ENCODE measurements around the gene CPNE5.

DNA sequence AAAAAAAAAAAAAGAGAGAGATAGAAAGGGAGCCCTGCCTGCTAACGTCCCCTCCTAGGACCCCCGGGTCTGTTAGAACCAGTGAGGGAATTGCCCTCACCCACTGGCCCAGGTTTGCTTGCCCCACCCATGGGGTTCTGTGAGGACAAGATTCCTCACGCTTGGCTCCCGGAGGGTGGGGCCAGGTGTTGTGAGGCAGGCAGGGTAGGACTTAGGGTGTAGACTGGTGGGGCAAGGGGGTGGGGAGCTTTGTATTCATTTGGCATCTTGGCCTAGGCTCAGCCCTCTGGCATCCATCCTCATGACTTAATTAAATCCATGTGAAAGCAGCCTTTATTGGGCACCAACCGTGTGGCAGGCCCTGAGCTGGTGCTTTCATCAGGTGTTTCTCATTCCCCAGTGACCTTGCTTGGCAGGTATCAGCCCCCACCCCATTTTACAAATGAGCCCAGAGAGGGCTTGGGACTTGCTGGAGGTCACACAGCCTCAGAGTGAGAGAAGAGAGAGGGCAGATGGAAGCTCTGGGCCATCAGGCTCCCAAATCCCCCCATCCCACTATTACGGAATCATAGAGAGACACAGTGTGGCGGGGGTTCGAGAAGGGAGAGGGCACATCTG is 122.7 kb downstream of the CPNE5 start:
- no peak for TF ChIP-seq CTCF (conservative IDR thresholded peaks at IDR 0.05; ENCODE audit: low read depth, low read length)
- no peak for TF ChIP-seq EZH2phosphoT487 (IDR thresholded peaks at IDR 0.05; ENCODE audit: borderline replicate concordance, low read length)
